Neural cell (in vitro differentiated cells): ENCODE results near the gene KCTD19. TPM values are rescaled to one million over a fixed set of nuclear protein-coding genes. Genes with fewer than 3 reads are reported as not detected.

ENCODE experiments used
- H2AFZ ChIP-seq: fragments of 200-600, 300-800 bp; sonication (generic), shearing (Covaris generic); 2 replicates; pipeline ENCODE4 v1.6.0; 2014; ENCODE audit warnings: low read depth, mild to moderate bottlenecking, antibody characterized with exemption, low read length, moderate library complexity
- H3F3A ChIP-seq: fragments of 200-600 bp; shearing (Covaris generic); 2 replicates; pipeline ENCODE4 v1.6.1; 2016; ENCODE audit warnings: mild to moderate bottlenecking, moderate library complexity, mixed read lengths, antibody characterized with exemption, low read length; ENCODE audit not compliant: insufficient read depth, poor library complexity, severe bottlenecking
- H3K27ac ChIP-seq: fragments of 200-600, 300-800 bp; sonication (generic), shearing (Covaris generic); 2 replicates; pipeline ENCODE4 v1.5.1; 2014; ENCODE audit warnings: mild to moderate bottlenecking, low read length, moderate library complexity
- H3K27me3 ChIP-seq: fragments of 300-800, 200-600 bp; sonication (generic), shearing (Covaris generic); 2 replicates; pipeline ENCODE4 v1.6.0; 2014; ENCODE audit warnings: mild to moderate bottlenecking, low read depth, low read length, moderate library complexity; ENCODE audit not compliant: insufficient read depth
- H3K36me3 ChIP-seq: fragments of 300-800, 200-600 bp; sonication (generic), shearing (Covaris generic); 2 replicates; pipeline ENCODE4 v1.5.1; 2014; ENCODE audit warnings: mild to moderate bottlenecking, antibody characterized with exemption, low read length, moderate library complexity; ENCODE audit not compliant: insufficient read depth
- H3K4me2 ChIP-seq: fragments of 300-800, 200-600 bp; sonication (generic), shearing (Covaris generic); 2 replicates; pipeline ENCODE4 v1.6.0; 2014; ENCODE audit warnings: mild to moderate bottlenecking, low read length
- H3K4me3 ChIP-seq: fragments of 300-800, 200-600 bp; sonication (generic), shearing (Covaris generic); 2 replicates; pipeline ENCODE4 v1.5.1; 2014; ENCODE audit warnings: mild to moderate bottlenecking, low read length, moderate library complexity
- H3K79me2 ChIP-seq: fragments of 200-600 bp; shearing (Covaris generic); replicated peaks from 2 replicates; pipeline ENCODE4 v1.6.0; 2014; ENCODE audit warnings: mild to moderate bottlenecking, low read length, moderate library complexity; ENCODE audit not compliant: insufficient read depth
- H3K9ac ChIP-seq: fragments of 300-800, 200-600 bp; sonication (generic), shearing (Covaris generic); 2 replicates; pipeline ENCODE4 v1.6.1; 2016; ENCODE audit warnings: mild to moderate bottlenecking, low read length, mixed read lengths
- H3K9me2 ChIP-seq: fragments of 200-600 bp; shearing (Covaris generic); 2 replicates; pipeline ENCODE4 v1.6.1; 2016; ENCODE audit warnings: mild to moderate bottlenecking, low read length, mixed read lengths; ENCODE audit not compliant: insufficient read depth
- H3K9me3 ChIP-seq: fragments of 200-600, 300-800 bp; sonication (generic), shearing (Covaris generic); 2 replicates; pipeline ENCODE4 v1.6.1; 2016; ENCODE audit warnings: mild to moderate bottlenecking, mixed run types, low read length, moderate library complexity, mixed read lengths
- H4K20me1 ChIP-seq: fragments of 200-600 bp; shearing (Covaris generic); 2 replicates; pipeline ENCODE4 v1.6.1; 2016; ENCODE audit warnings: mild to moderate bottlenecking, mixed run types; ENCODE audit not compliant: insufficient read depth
- EP300 ChIP-seq: fragments of 450-650 bp; conservative IDR thresholded peaks from 2 replicates; pipeline ENCODE4 v1.6.1; 2014; ENCODE audit warnings: antibody characterized with exemption, mild to moderate bottlenecking, moderate library complexity; ENCODE audit not compliant: poor library complexity, severe bottlenecking
- EZH2 ChIP-seq: fragments of 200-600, 300-800 bp; shearing (Covaris generic), sonication (generic); IDR thresholded peaks from 2 replicates; pipeline ENCODE4 v1.6.1; 2014; ENCODE audit warnings: antibody characterized with exemption, low read length, borderline replicate concordance, mild to moderate bottlenecking; ENCODE audit not compliant: insufficient read depth, poor library complexity, severe bottlenecking
- MXI1 ChIP-seq: fragments of 450-650 bp; conservative IDR thresholded peaks from 2 replicates; pipeline ENCODE4 v1.6.1; 2014; ENCODE audit warnings: antibody characterized with exemption, mild to moderate bottlenecking; ENCODE audit not compliant: poor library complexity, severe bottlenecking
- POLR2AphosphoS5 ChIP-seq: IDR thresholded peaks from 2 replicates; pipeline ENCODE4 v1.6.1; 2012
- RAD21 ChIP-seq: fragments of 450-650 bp; conservative IDR thresholded peaks from 2 replicates; pipeline ENCODE4 v1.6.1; 2014; ENCODE audit warnings: antibody characterized with exemption, mild to moderate bottlenecking, moderate library complexity
- SMC3 ChIP-seq: fragments of 450-650 bp; conservative IDR thresholded peaks from 2 replicates; pipeline ENCODE4 v1.6.1; 2014; ENCODE audit warnings: antibody characterized with exemption, mild to moderate bottlenecking, moderate library complexity; ENCODE audit not compliant: poor library complexity
- TAF1 ChIP-seq: IDR thresholded peaks from 2 replicates; pipeline ENCODE4 v1.6.1; 2012; ENCODE audit warnings: low read depth
- polyA plus RNA-seq: library from polyadenylated mRNA; depleted of rRNA; stranded (reverse); fragments of >200 nt; gene quantifications from 2 replicates; pipeline ENCODE4 v1.2.3, GENCODE V29; 2014
- TF ChIP-seq, protein P1 (sequence below): IDR thresholded peaks from 2 replicates; pipeline ENCODE4 v1.6.1; 2012; ENCODE audit warnings: borderline replicate concordance
- TF ChIP-seq, protein P2 (sequence below): fragments of 450-650 bp; IDR thresholded peaks from 2 replicates; pipeline ENCODE4 v1.5.1; 2014; ENCODE audit warnings: antibody characterized with exemption, mild to moderate bottlenecking, moderate library complexity; ENCODE audit not compliant: poor library complexity, severe bottlenecking

The KCTD19 gene
- polyA plus RNA-seq, 1 donor from 2014 or later = 0.45 TPM

DNA sequence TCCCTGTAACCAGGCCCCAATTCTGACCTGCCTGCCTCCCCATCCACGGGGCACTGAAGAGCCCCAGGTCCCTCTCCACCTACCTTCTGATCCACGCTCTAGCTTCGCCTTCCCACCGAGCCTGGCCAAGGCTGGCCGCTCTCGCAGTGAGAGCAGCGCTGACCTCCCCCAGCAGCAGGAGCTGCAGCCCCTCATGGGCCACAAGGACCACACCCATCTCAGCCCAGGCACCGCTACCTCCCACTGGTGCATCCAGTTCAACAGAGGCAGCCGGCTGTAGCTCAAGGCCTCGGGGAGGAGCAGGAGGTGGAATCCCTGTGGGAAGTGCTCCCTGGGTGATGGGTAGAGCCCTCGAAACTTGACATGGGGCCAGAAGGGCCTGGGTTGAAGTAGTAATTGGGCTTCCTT lies 55.6 kb downstream of the KCTD19 start:
- H3K9me2 ChIP-seq = no peaks in the 10 kb centered on the region
- no peak overlapping the region for H3K27ac ChIP-seq
- H3K27me3 ChIP-seq = no peaks in the 10 kb centered on the region
- no peaks in the 10 kb centered on the region for H3K9me3 ChIP-seq
- H3K36me3 ChIP-seq = no peaks in the 10 kb centered on the region
- no peaks in the 10 kb centered on the region for H3K79me2 ChIP-seq
- H3K4me3 ChIP-seq = no peak overlapping the region
- no peak overlapping the region for H3K9ac ChIP-seq
- H2AFZ ChIP-seq = no peak overlapping the region
- no peak overlapping the region for H3K4me2 ChIP-seq
- no peaks in the 10 kb centered on the region for H4K20me1 ChIP-seq
- TF ChIP-seq, protein P1, sequence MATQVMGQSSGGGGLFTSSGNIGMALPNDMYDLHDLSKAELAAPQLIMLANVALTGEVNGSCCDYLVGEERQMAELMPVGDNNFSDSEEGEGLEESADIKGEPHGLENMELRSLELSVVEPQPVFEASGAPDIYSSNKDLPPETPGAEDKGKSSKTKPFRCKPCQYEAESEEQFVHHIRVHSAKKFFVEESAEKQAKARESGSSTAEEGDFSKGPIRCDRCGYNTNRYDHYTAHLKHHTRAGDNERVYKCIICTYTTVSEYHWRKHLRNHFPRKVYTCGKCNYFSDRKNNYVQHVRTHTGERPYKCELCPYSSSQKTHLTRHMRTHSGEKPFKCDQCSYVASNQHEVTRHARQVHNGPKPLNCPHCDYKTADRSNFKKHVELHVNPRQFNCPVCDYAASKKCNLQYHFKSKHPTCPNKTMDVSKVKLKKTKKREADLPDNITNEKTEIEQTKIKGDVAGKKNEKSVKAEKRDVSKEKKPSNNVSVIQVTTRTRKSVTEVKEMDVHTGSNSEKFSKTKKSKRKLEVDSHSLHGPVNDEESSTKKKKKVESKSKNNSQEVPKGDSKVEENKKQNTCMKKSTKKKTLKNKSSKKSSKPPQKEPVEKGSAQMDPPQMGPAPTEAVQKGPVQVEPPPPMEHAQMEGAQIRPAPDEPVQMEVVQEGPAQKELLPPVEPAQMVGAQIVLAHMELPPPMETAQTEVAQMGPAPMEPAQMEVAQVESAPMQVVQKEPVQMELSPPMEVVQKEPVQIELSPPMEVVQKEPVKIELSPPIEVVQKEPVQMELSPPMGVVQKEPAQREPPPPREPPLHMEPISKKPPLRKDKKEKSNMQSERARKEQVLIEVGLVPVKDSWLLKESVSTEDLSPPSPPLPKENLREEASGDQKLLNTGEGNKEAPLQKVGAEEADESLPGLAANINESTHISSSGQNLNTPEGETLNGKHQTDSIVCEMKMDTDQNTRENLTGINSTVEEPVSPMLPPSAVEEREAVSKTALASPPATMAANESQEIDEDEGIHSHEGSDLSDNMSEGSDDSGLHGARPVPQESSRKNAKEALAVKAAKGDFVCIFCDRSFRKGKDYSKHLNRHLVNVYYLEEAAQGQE = no peak
- TF ChIP-seq, protein P2, sequence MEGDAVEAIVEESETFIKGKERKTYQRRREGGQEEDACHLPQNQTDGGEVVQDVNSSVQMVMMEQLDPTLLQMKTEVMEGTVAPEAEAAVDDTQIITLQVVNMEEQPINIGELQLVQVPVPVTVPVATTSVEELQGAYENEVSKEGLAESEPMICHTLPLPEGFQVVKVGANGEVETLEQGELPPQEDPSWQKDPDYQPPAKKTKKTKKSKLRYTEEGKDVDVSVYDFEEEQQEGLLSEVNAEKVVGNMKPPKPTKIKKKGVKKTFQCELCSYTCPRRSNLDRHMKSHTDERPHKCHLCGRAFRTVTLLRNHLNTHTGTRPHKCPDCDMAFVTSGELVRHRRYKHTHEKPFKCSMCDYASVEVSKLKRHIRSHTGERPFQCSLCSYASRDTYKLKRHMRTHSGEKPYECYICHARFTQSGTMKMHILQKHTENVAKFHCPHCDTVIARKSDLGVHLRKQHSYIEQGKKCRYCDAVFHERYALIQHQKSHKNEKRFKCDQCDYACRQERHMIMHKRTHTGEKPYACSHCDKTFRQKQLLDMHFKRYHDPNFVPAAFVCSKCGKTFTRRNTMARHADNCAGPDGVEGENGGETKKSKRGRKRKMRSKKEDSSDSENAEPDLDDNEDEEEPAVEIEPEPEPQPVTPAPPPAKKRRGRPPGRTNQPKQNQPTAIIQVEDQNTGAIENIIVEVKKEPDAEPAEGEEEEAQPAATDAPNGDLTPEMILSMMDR = no peak
- TF ChIP-seq TAF1 (no peak), EP300 (no peak), RAD21 (no peak), MXI1 (no peak), SMC3 (no peak), POLR2AphosphoS5 (no peak), EZH2 (no peak)
- no peaks in the 10 kb centered on the region for H3F3A ChIP-seq

DNA sequence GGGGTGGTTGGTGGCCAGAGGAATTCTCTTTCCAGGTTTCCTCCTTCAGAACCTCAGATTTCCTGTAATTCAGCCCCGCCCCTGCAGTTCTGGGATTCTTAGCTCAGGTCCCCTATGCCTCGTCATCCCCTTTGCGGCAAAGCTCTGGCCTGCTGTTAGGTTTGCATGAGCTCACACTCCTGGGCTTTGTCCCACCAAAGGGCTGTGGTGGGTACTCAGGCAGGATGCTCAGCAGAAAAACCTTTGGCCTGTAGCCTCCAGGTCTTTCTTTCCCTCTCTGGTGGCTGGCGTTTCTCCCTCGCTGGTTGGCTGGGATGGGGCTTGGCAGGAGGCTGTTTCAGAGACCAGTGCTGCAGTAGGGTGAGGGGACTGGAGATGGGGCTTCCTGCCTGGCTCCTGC lies 56.8 kb downstream of the KCTD19 start:
- Histone ChIP-seq H3K4me3 (no peak overlapping the region), H3K27ac (no peak overlapping the region), H3F3A (no peaks in the 10 kb centered on the region), H3K9me2 (no peaks in the 10 kb centered on the region), H3K9me3 (no peaks in the 10 kb centered on the region), H3K36me3 (no peaks in the 10 kb centered on the region), H2AFZ (no peak overlapping the region), H3K9ac (no peak overlapping the region), H3K27me3 (no peaks in the 10 kb centered on the region), H4K20me1 (no peaks in the 10 kb centered on the region), H3K79me2 (no peaks in the 10 kb centered on the region), H3K4me2 (no peak overlapping the region)
- TF ChIP-seq MXI1 (no peak), RAD21 (no peak), EP300 (no peak), EZH2 (no peak), TAF1 (no peak), POLR2AphosphoS5 (no peak), SMC3 (no peak)
- TF ChIP-seq, protein P1 = no peak
- TF ChIP-seq, protein P2 = no peak
